ENCODE results near the gene NT5E. TPM values are rescaled to one million over a fixed set of nuclear protein-coding genes. Genes with fewer than 3 reads are reported as not detected.

Gene NT5E
- total RNA-seq, 1 donor from 2014 or later: 5.8 TPM

DNA sequence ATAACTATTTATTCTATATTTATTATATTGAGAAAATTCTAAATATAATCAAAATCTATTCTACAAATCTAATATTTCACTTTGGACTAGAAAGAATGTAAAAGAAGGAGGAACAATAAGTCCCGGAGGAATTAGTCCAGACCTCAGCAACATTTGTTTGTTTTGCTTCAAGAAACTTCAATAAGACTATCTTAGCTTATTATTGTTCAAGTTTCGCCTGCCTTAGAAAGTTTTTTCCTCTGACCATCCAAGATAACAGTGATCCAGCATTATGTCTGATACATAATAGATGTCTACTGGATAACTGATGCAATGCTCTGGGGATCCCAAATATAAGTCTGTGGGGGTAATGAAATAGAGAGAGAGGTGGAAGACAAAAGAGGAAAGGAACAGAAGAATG lies 28.7 kb upstream of the NT5E start:
- ChIA-PET CTCF (no interaction called here), POLR2A (no interaction called here)
- Mint-ChIP-seq H3K4me1 (peaks cover 37% of the 10 kb centered on the region), H3K9me3 (peaks cover 7% of the 10 kb centered on the region), H3K27ac (no peak overlapping the region), H3K36me3 (ENCODE audit: low read depth) (no peaks in the 10 kb centered on the region), H3K27me3 (no peaks in the 10 kb centered on the region), H3K4me3 (no peak overlapping the region)
- intact Hi-C loops (cut with micrococcal nuclease): no loop called here
- TF ChIP-seq, protein P1, sequence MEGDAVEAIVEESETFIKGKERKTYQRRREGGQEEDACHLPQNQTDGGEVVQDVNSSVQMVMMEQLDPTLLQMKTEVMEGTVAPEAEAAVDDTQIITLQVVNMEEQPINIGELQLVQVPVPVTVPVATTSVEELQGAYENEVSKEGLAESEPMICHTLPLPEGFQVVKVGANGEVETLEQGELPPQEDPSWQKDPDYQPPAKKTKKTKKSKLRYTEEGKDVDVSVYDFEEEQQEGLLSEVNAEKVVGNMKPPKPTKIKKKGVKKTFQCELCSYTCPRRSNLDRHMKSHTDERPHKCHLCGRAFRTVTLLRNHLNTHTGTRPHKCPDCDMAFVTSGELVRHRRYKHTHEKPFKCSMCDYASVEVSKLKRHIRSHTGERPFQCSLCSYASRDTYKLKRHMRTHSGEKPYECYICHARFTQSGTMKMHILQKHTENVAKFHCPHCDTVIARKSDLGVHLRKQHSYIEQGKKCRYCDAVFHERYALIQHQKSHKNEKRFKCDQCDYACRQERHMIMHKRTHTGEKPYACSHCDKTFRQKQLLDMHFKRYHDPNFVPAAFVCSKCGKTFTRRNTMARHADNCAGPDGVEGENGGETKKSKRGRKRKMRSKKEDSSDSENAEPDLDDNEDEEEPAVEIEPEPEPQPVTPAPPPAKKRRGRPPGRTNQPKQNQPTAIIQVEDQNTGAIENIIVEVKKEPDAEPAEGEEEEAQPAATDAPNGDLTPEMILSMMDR (IDR thresholded peaks at IDR 0.05): no peak
- DNase-seq: no peak
- no peak for ATAC-seq (ENCODE audit: low read depth)

DNA sequence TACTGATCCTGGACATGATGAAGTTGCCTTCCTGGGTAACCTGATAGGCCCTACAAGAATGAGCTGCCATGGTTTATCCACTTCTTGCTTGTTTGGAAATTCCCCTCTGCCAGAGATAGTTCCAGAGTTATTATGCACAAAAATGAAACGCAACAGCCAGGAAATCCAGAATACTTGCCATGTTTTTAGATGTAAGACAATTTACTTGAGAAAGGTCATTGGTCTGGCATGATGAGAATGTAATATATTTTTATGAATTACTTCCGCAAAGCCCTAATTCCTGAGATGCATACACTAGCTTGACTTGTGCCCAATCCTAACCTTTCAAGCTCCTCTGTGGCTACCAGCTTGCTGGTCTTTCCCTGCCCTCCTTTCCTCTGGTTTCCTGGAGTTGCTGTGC lies 27.9 kb upstream of the NT5E start:
- intact Hi-C loops (cut with micrococcal nuclease): no loop called here
- ATAC-seq (ENCODE audit: low read depth) (no peak), DNase-seq (no peak)
- POLR2A ChIA-PET: no interaction called here
- peaks cover 37% of the 10 kb centered on the region for H3K4me1 Mint-ChIP-seq
- H3K27me3 Mint-ChIP-seq: no peaks in the 10 kb centered on the region
- peaks cover 10% of the 10 kb centered on the region for H3K9me3 Mint-ChIP-seq
- no peaks in the 10 kb centered on the region for H3K36me3 Mint-ChIP-seq (ENCODE audit: low read depth)
- no peak overlapping the region for H3K27ac Mint-ChIP-seq
- TF ChIP-seq, protein P1 (IDR thresholded peaks at IDR 0.05): no peak
- no peak overlapping the region for H3K4me3 Mint-ChIP-seq
- CTCF ChIA-PET: interaction anchor here (1.0 kb wide), 1 partner anchor 67 kb away, joined by 4 read pairs; no protein-coding TSS in a partner anchor

DNA sequence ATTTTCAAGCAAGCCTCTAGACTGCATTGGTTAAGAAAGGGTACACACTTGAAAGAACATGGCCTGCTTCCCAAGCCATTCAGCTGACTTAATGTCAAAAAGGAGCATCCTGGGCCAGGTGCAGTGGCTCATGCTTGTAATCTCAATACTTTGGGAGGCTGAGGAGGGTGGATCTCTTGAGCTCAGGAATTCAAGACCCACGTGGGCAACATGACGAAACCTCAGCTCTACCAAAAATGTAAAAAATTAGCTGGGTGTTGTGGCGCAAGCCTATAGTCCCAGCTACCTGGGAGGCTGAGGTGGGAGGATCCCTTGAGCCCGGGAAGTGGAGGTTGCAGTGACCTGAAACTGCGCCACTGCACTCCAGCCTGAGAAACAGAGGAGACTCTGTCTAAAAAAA lies 26.9 kb upstream of the NT5E start:
- no peak for DNase-seq
- no peaks in the 10 kb centered on the region for H3K36me3 Mint-ChIP-seq (ENCODE audit: low read depth)
- ATAC-seq (ENCODE audit: low read depth): no peak
- H3K27me3 Mint-ChIP-seq: no peaks in the 10 kb centered on the region
- no peak overlapping the region for H3K27ac Mint-ChIP-seq
- H3K4me3 Mint-ChIP-seq: no peak overlapping the region
- TF ChIP-seq, protein P1 (IDR thresholded peaks at IDR 0.05): no peak
- H3K4me1 Mint-ChIP-seq: peaks cover 29% of the 10 kb centered on the region
- POLR2A ChIA-PET: interaction anchor here (0.6 kb wide), 1 partner anchor 250 kb away, joined by 7 read pairs; no protein-coding TSS in a partner anchor
- peaks cover 10% of the 10 kb centered on the region for H3K9me3 Mint-ChIP-seq
- intact Hi-C loops (cut with micrococcal nuclease): no loop called here
- CTCF ChIA-PET: interaction anchor here (1.0 kb wide), 1 partner anchor 68 kb away, joined by 4 read pairs; no protein-coding TSS in a partner anchor

DNA sequence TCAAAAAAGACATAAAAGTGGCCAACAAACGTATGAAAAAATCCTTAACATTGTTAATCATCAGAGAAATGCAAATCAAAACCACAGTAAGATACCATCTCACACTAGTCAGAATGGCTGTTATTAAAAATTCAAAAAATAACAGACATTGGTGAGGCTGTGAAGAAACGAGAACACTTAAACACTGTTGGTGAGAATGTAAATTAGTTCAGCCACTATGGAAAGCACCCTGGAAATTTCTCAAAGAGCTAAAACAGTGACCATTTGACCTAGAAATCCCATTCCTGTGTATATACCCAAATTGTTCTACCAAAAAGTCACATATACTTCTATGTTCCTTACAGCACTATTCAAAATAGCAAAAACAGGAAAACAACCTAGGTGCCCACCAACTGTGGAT lies 24.9 kb upstream of the NT5E start:
- H3K4me3 Mint-ChIP-seq: no peak overlapping the region
- no peaks in the 10 kb centered on the region for H3K36me3 Mint-ChIP-seq (ENCODE audit: low read depth)
- H3K27me3 Mint-ChIP-seq: no peaks in the 10 kb centered on the region
- intact Hi-C loops (cut with micrococcal nuclease): no loop called here
- DNase-seq (no peak), ATAC-seq (ENCODE audit: low read depth) (no peak)
- ChIA-PET CTCF (no interaction called here), POLR2A (no interaction called here)
- no peak overlapping the region for H3K27ac Mint-ChIP-seq
- TF ChIP-seq, protein P1 (IDR thresholded peaks at IDR 0.05): no peak
- H3K9me3 Mint-ChIP-seq: peaks cover 14% of the 10 kb centered on the region
- H3K4me1 Mint-ChIP-seq: peaks cover 10% of the 10 kb centered on the region

DNA sequence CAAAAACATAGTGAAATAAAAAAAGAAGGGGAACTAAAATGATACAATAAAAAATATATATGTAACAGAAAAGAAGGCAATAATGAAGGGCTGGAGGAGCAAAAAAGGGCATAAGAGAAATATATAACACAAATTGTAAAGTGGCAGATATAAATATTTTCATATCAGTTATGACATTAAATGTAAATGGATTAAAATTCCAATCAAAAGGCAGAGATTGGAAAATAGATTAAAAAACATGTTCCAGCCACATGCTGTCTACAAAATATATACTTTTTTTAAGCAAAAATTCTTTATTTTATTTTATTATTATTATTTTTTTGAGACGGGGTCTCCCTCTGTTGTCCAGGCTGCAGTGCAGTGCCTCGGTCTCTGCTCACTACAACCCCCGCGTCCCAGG lies 23.9 kb upstream of the NT5E start:
- Mint-ChIP-seq H3K9me3 (peaks cover 14% of the 10 kb centered on the region), H3K27ac (no peak overlapping the region), H3K4me1 (peaks cover 4% of the 10 kb centered on the region), H3K4me3 (no peak overlapping the region), H3K27me3 (no peaks in the 10 kb centered on the region), H3K36me3 (ENCODE audit: low read depth) (no peaks in the 10 kb centered on the region)
- ATAC-seq (ENCODE audit: low read depth) (no peak), DNase-seq (no peak)
- intact Hi-C loops (cut with micrococcal nuclease): no loop called here
- ChIA-PET CTCF (no interaction called here), POLR2A (no interaction called here)
- TF ChIP-seq, protein P1 (IDR thresholded peaks at IDR 0.05): no peak
